ENCODE measurements around the gene NRSN2.

- TF ChIP-seq CTCF (conservative IDR thresholded peaks at IDR 0.05; ENCODE audit: low read depth, low read length) = no peak
- TF ChIP-seq MAZ (IDR thresholded peaks at IDR 0.05; ENCODE audit: borderline replicate concordance, low read depth, low read length) = peak; percentile 64; the same call in 1 of the 2 replicates
- no peak for TF ChIP-seq ELK1 (IDR thresholded peaks at IDR 0.05; ENCODE audit: borderline replicate concordance, low read depth, low read length)
- TF ChIP-seq CEBPB (IDR thresholded peaks at IDR 0.05; ENCODE audit: low read depth, low read length) = peak; percentile 99
- no peak for TF ChIP-seq POLR2A (IDR thresholded peaks at IDR 0.05; ENCODE audit: low read depth, low read length)
- no peak for TF ChIP-seq RFX5 (IDR thresholded peaks at IDR 0.05; ENCODE audit: low read depth, low read length)
- peak; percentile 44; the same call in 1 of the 2 replicates for TF ChIP-seq USF2 (IDR thresholded peaks at IDR 0.05; ENCODE audit: low read depth, low read length)
- no peak for TF ChIP-seq MXI1 (IDR thresholded peaks at IDR 0.05; ENCODE audit: borderline replicate concordance, low read depth, low read length)
- TF ChIP-seq CHD1 (IDR thresholded peaks at IDR 0.05; ENCODE audit: low read depth, low read length) = no peak
Measured at GRCh38 chr20:371755-372542, 25.0 kb downstream of the NRSN2 start.

Measured in IMR-90 (cell line).